HG02852 (cell line): Measurements from ENCODE around the gene TNFRSF19.
"Not testable (repeated sequence)": the region's sequence is repeated elsewhere in the genome, so short reads cannot be mapped to it uniquely, and the experiment has no call there.

Experiments
- ATAC-seq: cut with Tn5 transposase; IDR thresholded peaks from one replicate; pipeline ENCODE4 v1.9.1; 2021; ENCODE audit warnings: mild to moderate bottlenecking, moderate library complexity; ENCODE audit not compliant: unreplicated experiment

Gene TNFRSF19

GRCh38 chr13:23570099-23570920, at the start of gene TNFRSF19:
TSS of gene TNFRSF19 (plus strand) at chr13:23570412. CDS start at chr13:23590184, 19,772 bp downstream.
- ATAC-seq, result no peak

GRCh38 chr13:23529926-23530325, 40.3 kb upstream of the TNFRSF19 start:
- ATAC-seq, result not testable (repeated sequence)

GRCh38 chr13:23531446-23531845, 38.8 kb upstream of the TNFRSF19 start:
- ATAC-seq, result no peak

GRCh38 chr13:23534090-23534489, 36.1 kb upstream of the TNFRSF19 start:
- no peak for ATAC-seq

- ATAC-seq, result no peak
Measured at GRCh38 chr13:23541221-23541824, 28.9 kb upstream of the TNFRSF19 start.

- ATAC-seq, result no peak
Measured at GRCh38 chr13:23544668-23545067, 25.5 kb upstream of the TNFRSF19 start.

GRCh38 chr13:23547000-23547590, 23.1 kb upstream of the TNFRSF19 start:
- ATAC-seq, result no peak

- no peak for ATAC-seq
Measured at GRCh38 chr13:23549724-23550123, 20.5 kb upstream of the TNFRSF19 start.

- no peak for ATAC-seq
Measured at GRCh38 chr13:23550163-23550562, 20.0 kb upstream of the TNFRSF19 start.

- ATAC-seq, result peak; percentile 44
Measured at GRCh38 chr13:23551213-23552008, 18.8 kb upstream of the TNFRSF19 start.

- no peak for ATAC-seq
Measured at GRCh38 chr13:23552171-23552570, 18.0 kb upstream of the TNFRSF19 start.

- no peak for ATAC-seq
Measured at GRCh38 chr13:23552661-23553060, 17.6 kb upstream of the TNFRSF19 start.

GRCh38 chr13:23554000-23554399, 16.2 kb upstream of the TNFRSF19 start:
- no peak for ATAC-seq

GRCh38 chr13:23557043-23557442, 13.2 kb upstream of the TNFRSF19 start:
- no peak for ATAC-seq

GRCh38 chr13:23557733-23558132, 12.5 kb upstream of the TNFRSF19 start:
- ATAC-seq, result no peak

- no peak for ATAC-seq
Measured at GRCh38 chr13:23558675-23559536, 11.3 kb upstream of the TNFRSF19 start.

GRCh38 chr13:23560571-23561089, 9.6 kb upstream of the TNFRSF19 start:
- peak; percentile 31 for ATAC-seq

- ATAC-seq, result peak; percentile 93
Measured at GRCh38 chr13:23561261-23561660, 9.0 kb upstream of the TNFRSF19 start.

- ATAC-seq, result no peak
Measured at GRCh38 chr13:23563085-23563845, 6.9 kb upstream of the TNFRSF19 start.
